HEK293 (cell line): ENCODE measurements around the gene POLR1B.
A peak's percentile ranks its signal among the peaks of the same experiment; 100 is the strongest.
"Not testable (repeated sequence)": the region's sequence is repeated elsewhere in the genome, so short reads cannot be mapped to it uniquely, and the experiment has no call there.

Experiments
- CTCF ChIA-PET: fragments of 350-600 bp; formaldehyde crosslinking; extraction: SDS; loops from one replicate; lab custom pipeline; 2021; ENCODE audit warnings: antibody characterized with exemption; lab: Yijun Ruan, JAX
- POLR2A ChIA-PET: fragments of 300-600 bp; formaldehyde crosslinking; extraction: SDS; loops from one replicate; lab custom pipeline; 2020; ENCODE audit warnings: antibody characterized with exemption, inconsistent platforms; lab: Yijun Ruan, JAX
- H3K27ac ChIP-seq: fragments of 200-500 bp; sonication (Bioruptor generic); 2 replicates; pipeline ENCODE4 v1.5.1; 2014; ENCODE audit warnings: low read depth, low read length, control low read depth, inconsistent platforms; ENCODE audit errors: extremely low read depth
- H3K36me3 ChIP-seq, 2 experiments: fragments of 200-500 bp in 1 of 2; sonication (Bioruptor generic) in 1 of 2; 1 replicate in 1 of 2; 2 replicates in 1 of 2; pipeline ENCODE4 v1.5.1; 2014 to 2017; ENCODE audit warnings: inconsistent platforms in 2 of 2, low read length in 2 of 2; ENCODE audit not compliant: control insufficient read depth in 2 of 2, insufficient read depth in 1 of 2
- H3K4me1 ChIP-seq: fragments of 200-500 bp; sonication (Bioruptor generic); 2 replicates; pipeline ENCODE4 v1.5.1; 2014; ENCODE audit warnings: mild to moderate bottlenecking, low read length, inconsistent platforms; ENCODE audit not compliant: control insufficient read depth, insufficient read depth
- H3K4me3 ChIP-seq: 2 replicates; pipeline ENCODE4 v1.5.1; 2011; ENCODE audit warnings: low read depth, mild to moderate bottlenecking, control low read depth, low read length, moderate library complexity
- H3K9me3 ChIP-seq: fragments of 200-500 bp; sonication (Bioruptor generic); 2 replicates; pipeline ENCODE4 v1.5.1; 2014; ENCODE audit warnings: low read depth, low read length, inconsistent platforms; ENCODE audit not compliant: control insufficient read depth, insufficient read depth
- GLIS1 ChIP-seq: fragments of 450-650 bp; formaldehyde crosslinking; IDR thresholded peaks from 2 replicates; pipeline ENCODE4 v1.5.1; 2016; ENCODE audit warnings: missing biosample characterization, missing genetic modification characterization
- GLIS2 ChIP-seq: fragments of 450-650 bp; formaldehyde crosslinking; IDR thresholded peaks from 2 replicates; pipeline ENCODE4 v1.5.1; 2016; ENCODE audit warnings: missing biosample characterization, missing genetic modification characterization
- HOXC10 ChIP-seq: sonication (generic); formaldehyde crosslinking; IDR thresholded peaks from 2 replicates; pipeline ENCODE4 v1.8.1; 2023; ENCODE audit warnings: mild to moderate bottlenecking, missing genetic modification reagents
- KLF1 ChIP-seq: fragments of 450-650 bp; formaldehyde crosslinking; IDR thresholded peaks from 2 replicates; pipeline ENCODE4 v1.5.1; 2016; ENCODE audit warnings: missing biosample characterization, missing genetic modification characterization
- MEIS1 ChIP-seq: sonication (generic); formaldehyde crosslinking; IDR thresholded peaks from 2 replicates; pipeline ENCODE4 v1.8.1; 2022; ENCODE audit warnings: missing genetic modification reagents, mild to moderate bottlenecking, borderline replicate concordance
- OSR2 ChIP-seq: fragments of 450-650 bp; formaldehyde crosslinking; IDR thresholded peaks from 2 replicates; pipeline ENCODE4 v1.5.1; 2016; ENCODE audit warnings: missing biosample characterization, missing genetic modification characterization
- TRIM28 ChIP-seq: IDR thresholded peaks from 2 replicates; pipeline ENCODE4 v1.6.1; 2011; ENCODE audit warnings: low read length, control low read depth, borderline replicate concordance
- YY1 ChIP-seq: fragments of 450-650 bp; formaldehyde crosslinking; IDR thresholded peaks from 2 replicates; pipeline ENCODE4 v1.5.1; 2018; ENCODE audit warnings: missing biosample characterization, missing genetic modification characterization
- ZNF146 ChIP-seq: fragments of 450-650 bp; formaldehyde crosslinking; IDR thresholded peaks from 2 replicates; pipeline ENCODE4 v1.5.1; 2016; ENCODE audit warnings: missing biosample characterization, missing genetic modification characterization
- ZNF155 ChIP-seq: fragments of 450-650 bp; formaldehyde crosslinking; IDR thresholded peaks from 2 replicates; pipeline ENCODE4 v1.5.1; 2016; ENCODE audit warnings: missing biosample characterization, missing genetic modification characterization
- ZNF174 ChIP-seq: fragments of 450-650 bp; formaldehyde crosslinking; IDR thresholded peaks from 2 replicates; pipeline ENCODE4 v1.5.0; 2017; ENCODE audit warnings: missing biosample characterization, mild to moderate bottlenecking, missing genetic modification characterization
- ZNF214 ChIP-seq: fragments of 450-650 bp; formaldehyde crosslinking; IDR thresholded peaks from 2 replicates; pipeline ENCODE4 v1.5.1; 2017; ENCODE audit warnings: missing biosample characterization, mild to moderate bottlenecking, missing genetic modification characterization, borderline replicate concordance
- ZNF350 ChIP-seq: fragments of 450-650 bp; formaldehyde crosslinking; IDR thresholded peaks from 2 replicates; pipeline ENCODE4 v1.5.0; 2017; ENCODE audit warnings: missing biosample characterization, mild to moderate bottlenecking, missing genetic modification characterization
- ZNF433 ChIP-seq: fragments of 450-650 bp; formaldehyde crosslinking; IDR thresholded peaks from 2 replicates; pipeline ENCODE4 v1.5.1; 2016; ENCODE audit warnings: missing biosample characterization, missing genetic modification characterization, low read depth
- ZNF555 ChIP-seq: fragments of 450-650 bp; formaldehyde crosslinking; conservative IDR thresholded peaks from 2 replicates; pipeline ENCODE4 v1.5.1; 2017; ENCODE audit warnings: missing biosample characterization, mild to moderate bottlenecking, missing genetic modification characterization, inconsistent platforms
- ZNF621 ChIP-seq: fragments of 450-650 bp; formaldehyde crosslinking; IDR thresholded peaks from 2 replicates; pipeline ENCODE4 v1.5.1; 2017; ENCODE audit warnings: missing biosample characterization, missing genetic modification characterization
- ZNF624 ChIP-seq: fragments of 450-650 bp; formaldehyde crosslinking; IDR thresholded peaks from 2 replicates; pipeline ENCODE4 v1.5.1; 2017; ENCODE audit warnings: missing biosample characterization, missing genetic modification characterization
- ZNF660 ChIP-seq: fragments of 450-650 bp; IDR thresholded peaks from 2 replicates; pipeline ENCODE4 v1.5.1; 2018; ENCODE audit warnings: missing biosample characterization, mild to moderate bottlenecking, missing genetic modification characterization
- ZNF677 ChIP-seq: fragments of 450-650 bp; IDR thresholded peaks from 2 replicates; pipeline ENCODE4 v1.5.0; 2018; ENCODE audit warnings: missing biosample characterization, mild to moderate bottlenecking, missing genetic modification characterization, moderate library complexity
- ZNF768 ChIP-seq: fragments of 450-650 bp; formaldehyde crosslinking; IDR thresholded peaks from 2 replicates; pipeline ENCODE4 v1.5.1; 2018; ENCODE audit warnings: missing biosample characterization, mild to moderate bottlenecking, missing genetic modification characterization
- ZNF776 ChIP-seq: fragments of 450-650 bp; formaldehyde crosslinking; IDR thresholded peaks from 2 replicates; pipeline ENCODE4 v1.5.0; 2017; ENCODE audit warnings: missing biosample characterization, missing genetic modification characterization, borderline replicate concordance
- ZNF791 ChIP-seq: fragments of 450-650 bp; formaldehyde crosslinking; IDR thresholded peaks from 2 replicates; pipeline ENCODE4 v1.5.1; 2016; ENCODE audit warnings: missing biosample characterization, missing genetic modification characterization
- ZSCAN16 ChIP-seq: fragments of 450-650 bp; formaldehyde crosslinking; IDR thresholded peaks from 2 replicates; pipeline ENCODE4 v1.5.1; 2016; ENCODE audit warnings: missing biosample characterization, missing genetic modification characterization
- TF ChIP-seq, protein P1 (sequence below): fragments of 450-650 bp; formaldehyde crosslinking; IDR thresholded peaks from 2 replicates; pipeline ENCODE4 v1.5.1; 2016; ENCODE audit warnings: missing biosample characterization, missing genetic modification characterization
- TF ChIP-seq, protein P2 (sequence below): fragments of 450-650 bp; formaldehyde crosslinking; IDR thresholded peaks from 2 replicates; pipeline ENCODE4 v1.5.1; 2017; ENCODE audit warnings: missing biosample characterization, missing genetic modification characterization
- TF ChIP-seq, protein P3 (sequence below): fragments of 450-650 bp; IDR thresholded peaks from 2 replicates; pipeline ENCODE4 v1.5.1; 2018; ENCODE audit warnings: missing biosample characterization, mild to moderate bottlenecking, missing genetic modification characterization

POLR1B gene

DNA sequence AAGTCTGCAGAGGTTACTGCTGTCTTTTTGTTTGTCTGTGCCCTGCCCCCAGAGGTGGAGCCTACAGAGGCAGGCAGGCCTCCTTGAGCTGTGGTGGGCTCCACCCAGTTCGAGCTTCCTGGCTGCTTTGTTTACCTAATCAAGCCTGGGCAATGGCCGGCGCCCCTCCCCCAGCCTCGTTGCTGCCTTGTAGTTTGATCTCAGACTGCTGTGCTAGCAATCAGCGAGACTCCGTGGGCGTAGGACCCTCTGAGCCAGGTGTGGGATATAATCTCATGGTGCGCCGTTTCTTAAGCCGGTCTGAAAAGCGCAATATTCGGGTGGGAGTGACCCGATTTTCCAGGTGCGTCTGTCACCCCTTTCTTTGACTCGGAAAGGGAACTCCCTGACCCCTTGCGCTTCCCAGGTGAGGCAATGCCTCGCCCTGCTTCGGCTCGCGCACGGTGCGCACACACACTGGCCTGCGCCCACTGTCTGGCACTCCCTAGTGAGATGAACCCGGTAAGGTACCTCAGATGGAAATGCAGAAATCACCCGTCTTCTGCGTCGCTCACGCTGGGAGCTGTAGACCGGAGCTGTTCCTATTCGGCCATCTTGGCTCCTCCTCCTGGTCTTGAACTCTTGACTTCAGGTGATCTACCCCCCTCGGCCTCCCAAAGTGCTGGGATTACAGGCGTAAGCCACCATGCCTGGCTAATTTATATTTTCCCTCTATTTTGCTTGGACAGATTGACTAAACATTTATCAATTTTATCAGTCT lies 32.8 kb upstream of the POLR1B start:
- TF ChIP-seq KLF1 = peak; percentile 28; the same call in 1 of the 2 replicates
- TF ChIP-seq, all 188 proteins: peak for 1; not testable (repeated sequence) for 187
- H3K27ac ChIP-seq, H3K4me3 ChIP-seq, POLR2A ChIA-PET, H3K9me3 ChIP-seq, H3K4me1 ChIP-seq: not testable (repeated sequence)
- CTCF ChIA-PET = interaction anchor here (1.1 to 1.2 kb wide), 2 partner anchors 9 to 90 kb away, joined by 3 read pairs; no protein-coding TSS in a partner anchor
- peaks cover 11 to 33% of the 10 kb centered on the region in 2 experiments for H3K36me3 ChIP-seq

DNA sequence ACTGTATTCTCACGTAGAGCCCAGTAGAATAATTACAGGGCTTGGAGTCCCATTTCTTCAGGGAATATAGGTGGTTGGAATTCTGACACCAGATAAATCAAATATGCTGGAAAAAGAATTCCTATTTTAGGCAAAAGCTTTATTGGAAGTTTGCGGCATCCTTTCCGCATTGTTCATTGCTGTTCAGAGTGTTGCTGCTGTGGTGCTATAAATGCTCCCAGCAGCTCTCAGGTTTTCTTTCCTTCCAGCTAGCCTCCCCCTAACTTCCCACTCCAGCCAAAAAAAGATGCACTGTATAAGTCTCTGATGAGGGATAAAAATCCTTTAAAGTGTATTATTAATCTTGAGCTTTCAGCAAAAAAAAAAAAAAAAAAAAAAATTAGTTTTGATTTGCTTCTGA lies 25.5 kb upstream of the POLR1B start:
- TF ChIP-seq ZNF146 (tag by site-specific recombination) = no peak
- no peak for TF ChIP-seq GLIS2 (tag by site-specific recombination)
- TF ChIP-seq ZNF791 = no peak
- TF ChIP-seq ZNF155 (tag by site-specific recombination) = no peak
- no peak for TF ChIP-seq YY1 (tag by site-specific recombination)
- TF ChIP-seq ZNF174 (tag by site-specific recombination) = no peak
- no peak for TF ChIP-seq ZNF350 (tag by site-specific recombination)
- no peak for TF ChIP-seq OSR2
- TF ChIP-seq ZNF660 (tag by site-specific recombination) = no peak
- TF ChIP-seq ZNF433 (tag by site-specific recombination) = no peak
- TF ChIP-seq ZNF621 (tag by site-specific recombination) = no peak
- TF ChIP-seq ZNF624 (tag by site-specific recombination) = no peak
- TF ChIP-seq, protein P1, sequence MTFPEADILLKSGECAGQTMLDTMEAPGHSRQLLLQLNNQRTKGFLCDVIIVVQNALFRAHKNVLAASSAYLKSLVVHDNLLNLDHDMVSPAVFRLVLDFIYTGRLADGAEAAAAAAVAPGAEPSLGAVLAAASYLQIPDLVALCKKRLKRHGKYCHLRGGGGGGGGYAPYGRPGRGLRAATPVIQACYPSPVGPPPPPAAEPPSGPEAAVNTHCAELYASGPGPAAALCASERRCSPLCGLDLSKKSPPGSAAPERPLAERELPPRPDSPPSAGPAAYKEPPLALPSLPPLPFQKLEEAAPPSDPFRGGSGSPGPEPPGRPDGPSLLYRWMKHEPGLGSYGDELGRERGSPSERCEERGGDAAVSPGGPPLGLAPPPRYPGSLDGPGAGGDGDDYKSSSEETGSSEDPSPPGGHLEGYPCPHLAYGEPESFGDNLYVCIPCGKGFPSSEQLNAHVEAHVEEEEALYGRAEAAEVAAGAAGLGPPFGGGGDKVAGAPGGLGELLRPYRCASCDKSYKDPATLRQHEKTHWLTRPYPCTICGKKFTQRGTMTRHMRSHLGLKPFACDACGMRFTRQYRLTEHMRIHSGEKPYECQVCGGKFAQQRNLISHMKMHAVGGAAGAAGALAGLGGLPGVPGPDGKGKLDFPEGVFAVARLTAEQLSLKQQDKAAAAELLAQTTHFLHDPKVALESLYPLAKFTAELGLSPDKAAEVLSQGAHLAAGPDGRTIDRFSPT (tag by site-specific recombination) = no peak
- no peak for TF ChIP-seq ZNF768 (tag by site-specific recombination)
- no peak for TF ChIP-seq ZNF214 (tag by site-specific recombination)
- TF ChIP-seq ZNF677 (tag by site-specific recombination) = no peak
- TF ChIP-seq, protein P2, sequence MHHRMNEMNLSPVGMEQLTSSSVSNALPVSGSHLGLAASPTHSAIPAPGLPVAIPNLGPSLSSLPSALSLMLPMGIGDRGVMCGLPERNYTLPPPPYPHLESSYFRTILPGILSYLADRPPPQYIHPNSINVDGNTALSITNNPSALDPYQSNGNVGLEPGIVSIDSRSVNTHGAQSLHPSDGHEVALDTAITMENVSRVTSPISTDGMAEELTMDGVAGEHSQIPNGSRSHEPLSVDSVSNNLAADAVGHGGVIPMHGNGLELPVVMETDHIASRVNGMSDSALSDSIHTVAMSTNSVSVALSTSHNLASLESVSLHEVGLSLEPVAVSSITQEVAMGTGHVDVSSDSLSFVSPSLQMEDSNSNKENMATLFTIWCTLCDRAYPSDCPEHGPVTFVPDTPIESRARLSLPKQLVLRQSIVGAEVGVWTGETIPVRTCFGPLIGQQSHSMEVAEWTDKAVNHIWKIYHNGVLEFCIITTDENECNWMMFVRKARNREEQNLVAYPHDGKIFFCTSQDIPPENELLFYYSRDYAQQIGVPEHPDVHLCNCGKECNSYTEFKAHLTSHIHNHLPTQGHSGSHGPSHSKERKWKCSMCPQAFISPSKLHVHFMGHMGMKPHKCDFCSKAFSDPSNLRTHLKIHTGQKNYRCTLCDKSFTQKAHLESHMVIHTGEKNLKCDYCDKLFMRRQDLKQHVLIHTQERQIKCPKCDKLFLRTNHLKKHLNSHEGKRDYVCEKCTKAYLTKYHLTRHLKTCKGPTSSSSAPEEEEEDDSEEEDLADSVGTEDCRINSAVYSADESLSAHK (tag by site-specific recombination) = no peak
- H3K4me3 ChIP-seq = no peak overlapping the region
- H3K9me3 ChIP-seq = no peaks in the 10 kb centered on the region
- H3K4me1 ChIP-seq = no peaks in the 10 kb centered on the region
- H3K36me3 ChIP-seq = peaks cover 32 to 55% of the 10 kb centered on the region in 2 experiments
- H3K27ac ChIP-seq = no peak overlapping the region
- POLR2A ChIA-PET = interaction anchor here (0.6 kb wide), 1 partner anchor 24 kb away, joined by 4 read pairs; no protein-coding TSS in a partner anchor
- CTCF ChIA-PET = no interaction called here

DNA sequence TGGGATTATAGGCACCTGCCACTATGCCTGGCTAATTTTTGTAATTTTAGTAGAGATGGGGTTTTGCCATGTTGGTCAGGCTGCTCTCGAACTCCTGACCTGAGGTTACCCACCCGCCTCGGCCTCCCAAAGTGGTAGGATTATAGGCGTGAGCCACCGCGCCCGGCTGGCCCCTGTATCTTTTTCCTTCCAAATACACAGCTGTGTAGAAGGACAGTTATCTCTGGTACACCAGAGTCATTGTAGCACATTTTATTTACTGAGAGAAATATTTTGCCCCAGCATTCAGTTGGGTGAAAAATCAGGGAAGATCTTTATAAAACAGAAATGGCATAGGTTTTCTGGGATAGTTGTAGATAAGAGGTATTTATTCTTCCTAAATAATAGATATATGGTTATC lies 23.5 kb upstream of the POLR1B start:
- Histone ChIP-seq H3K27ac (no peak overlapping the region), H3K4me1 (no peaks in the 10 kb centered on the region), H3K9me3 (no peaks in the 10 kb centered on the region), H3K4me3 (no peak overlapping the region), H3K36me3 (peaks cover 21 to 71% of the 10 kb centered on the region in 2 experiments)
- CTCF ChIA-PET = interaction anchor here (0.6 kb wide), 1 partner anchor 59 kb away, joined by 3 read pairs; no protein-coding TSS in a partner anchor
- POLR2A ChIA-PET = no interaction called here
- TF ChIP-seq MEIS1 (CRISPR knock-in tag) (no peak), ZSCAN16 (tag by site-specific recombination) (no peak), HOXC10 (CRISPR knock-in tag) (no peak), TRIM28 (no peak), ZNF174 (tag by site-specific recombination) (no peak), GLIS1 (tag by site-specific recombination) (no peak), ZNF776 (tag by site-specific recombination) (no peak), ZNF555 (tag by site-specific recombination) (no peak)
- TF ChIP-seq, protein P3, sequence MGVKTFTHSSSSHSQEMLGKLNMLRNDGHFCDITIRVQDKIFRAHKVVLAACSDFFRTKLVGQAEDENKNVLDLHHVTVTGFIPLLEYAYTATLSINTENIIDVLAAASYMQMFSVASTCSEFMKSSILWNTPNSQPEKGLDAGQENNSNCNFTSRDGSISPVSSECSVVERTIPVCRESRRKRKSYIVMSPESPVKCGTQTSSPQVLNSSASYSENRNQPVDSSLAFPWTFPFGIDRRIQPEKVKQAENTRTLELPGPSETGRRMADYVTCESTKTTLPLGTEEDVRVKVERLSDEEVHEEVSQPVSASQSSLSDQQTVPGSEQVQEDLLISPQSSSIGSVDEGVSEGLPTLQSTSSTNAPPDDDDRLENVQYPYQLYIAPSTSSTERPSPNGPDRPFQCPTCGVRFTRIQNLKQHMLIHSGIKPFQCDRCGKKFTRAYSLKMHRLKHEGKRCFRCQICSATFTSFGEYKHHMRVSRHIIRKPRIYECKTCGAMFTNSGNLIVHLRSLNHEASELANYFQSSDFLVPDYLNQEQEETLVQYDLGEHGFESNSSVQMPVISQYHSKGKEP (tag by site-specific recombination) = no peak
